GM18505 (cell line): ENCODE measurements around the gene LEPROT.
"Not testable (repeated sequence)": the region's sequence is repeated elsewhere in the genome, so short reads cannot be mapped to it uniquely, and the experiment has no call there.

ENCODE experiments used
- ATAC-seq: cut with Tn5 transposase; IDR thresholded peaks from one replicate; pipeline ENCODE4 v1.9.1; 2021; ENCODE audit not compliant: unreplicated experiment
- POLR2A ChIP-seq: IDR thresholded peaks from 4 replicates; pipeline ENCODE4 v1.6.1; 2011; ENCODE audit warnings: borderline replicate concordance; ENCODE audit not compliant: insufficient read depth, insufficient read length; ENCODE audit errors: extremely low read depth

The LEPROT gene

DNA sequence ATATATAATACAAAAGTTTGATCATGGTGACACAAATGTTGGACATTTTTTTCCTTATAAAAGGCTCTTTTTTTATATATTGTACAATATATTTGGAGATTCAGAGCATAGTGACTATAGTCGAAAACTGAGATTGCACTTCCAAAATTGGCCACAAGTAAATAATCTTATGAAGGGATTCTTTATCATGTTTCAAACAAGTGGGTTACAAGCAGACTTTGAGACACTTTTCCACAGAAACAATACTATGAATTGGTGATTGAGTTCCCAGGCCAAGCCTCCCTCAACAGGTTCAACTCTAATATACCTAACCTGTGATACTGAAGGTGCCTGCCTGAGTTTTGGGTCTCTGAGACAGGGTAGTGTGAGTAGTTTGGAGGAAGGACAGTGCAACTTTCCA is 13.8 kb downstream of the LEPROT start:
- TF ChIP-seq POLR2A: no peak
- no peak for ATAC-seq

DNA sequence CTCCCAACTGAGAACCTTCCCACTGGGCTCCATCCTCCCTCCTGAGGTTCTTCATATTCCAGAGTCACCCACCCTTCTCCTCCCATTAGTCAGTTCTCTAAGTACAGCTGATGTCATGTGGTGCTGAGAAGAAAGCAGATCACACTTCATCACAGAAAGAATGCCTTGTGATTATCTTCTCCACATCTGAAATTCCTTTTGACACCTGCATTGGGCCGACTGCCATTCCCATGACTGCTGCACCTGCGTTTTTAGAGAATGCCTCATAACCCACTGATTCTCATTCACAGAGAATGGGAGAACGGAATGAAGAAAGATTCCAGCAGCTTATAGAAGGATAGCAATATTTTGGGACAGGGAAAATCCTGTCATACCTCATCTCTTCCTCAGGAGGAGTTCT is 14.3 kb downstream of the LEPROT start:
- ATAC-seq: no peak
- TF ChIP-seq POLR2A: no peak

DNA sequence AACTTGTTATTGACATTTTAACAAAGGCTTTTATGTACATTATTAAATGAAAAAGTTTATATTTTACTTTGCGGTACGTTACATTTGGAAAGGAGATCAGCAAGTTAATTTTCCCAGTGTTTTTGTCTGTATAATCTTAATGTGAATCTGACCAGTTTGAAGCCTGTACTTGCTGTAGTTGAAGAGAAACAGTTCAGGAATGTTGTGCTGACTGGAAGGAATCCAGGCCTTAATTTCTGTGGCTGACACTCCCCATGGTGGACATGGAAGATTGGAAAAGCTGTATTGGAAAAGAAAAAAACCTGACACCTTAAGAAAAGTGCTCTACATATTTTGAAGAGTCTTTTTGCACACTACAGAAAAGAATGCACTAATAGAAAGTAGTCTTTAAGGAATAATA is 15.5 kb downstream of the LEPROT start:
- ATAC-seq: no peak
- no peak for TF ChIP-seq POLR2A

DNA sequence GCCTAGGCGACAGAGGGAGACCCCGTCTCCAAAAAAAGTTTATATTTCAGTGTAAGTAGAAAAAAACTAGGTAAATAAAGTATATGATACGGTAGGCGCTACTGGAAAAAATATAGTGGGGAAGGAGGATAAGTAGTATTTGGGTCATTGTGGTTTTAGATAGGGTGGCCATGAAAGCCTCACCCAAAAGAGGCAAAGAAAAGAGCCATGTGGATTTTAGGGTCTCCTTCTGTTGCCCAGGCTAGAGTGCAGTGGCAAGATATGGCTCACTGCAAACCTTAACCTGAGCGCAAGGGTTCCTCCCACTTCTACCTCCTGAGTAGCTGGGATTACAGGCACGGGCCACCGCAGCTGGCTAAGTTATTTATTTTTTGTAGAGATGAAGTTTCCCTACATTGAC is 17.1 kb downstream of the LEPROT start:
- TF ChIP-seq POLR2A: no peak
- no peak for ATAC-seq

DNA sequence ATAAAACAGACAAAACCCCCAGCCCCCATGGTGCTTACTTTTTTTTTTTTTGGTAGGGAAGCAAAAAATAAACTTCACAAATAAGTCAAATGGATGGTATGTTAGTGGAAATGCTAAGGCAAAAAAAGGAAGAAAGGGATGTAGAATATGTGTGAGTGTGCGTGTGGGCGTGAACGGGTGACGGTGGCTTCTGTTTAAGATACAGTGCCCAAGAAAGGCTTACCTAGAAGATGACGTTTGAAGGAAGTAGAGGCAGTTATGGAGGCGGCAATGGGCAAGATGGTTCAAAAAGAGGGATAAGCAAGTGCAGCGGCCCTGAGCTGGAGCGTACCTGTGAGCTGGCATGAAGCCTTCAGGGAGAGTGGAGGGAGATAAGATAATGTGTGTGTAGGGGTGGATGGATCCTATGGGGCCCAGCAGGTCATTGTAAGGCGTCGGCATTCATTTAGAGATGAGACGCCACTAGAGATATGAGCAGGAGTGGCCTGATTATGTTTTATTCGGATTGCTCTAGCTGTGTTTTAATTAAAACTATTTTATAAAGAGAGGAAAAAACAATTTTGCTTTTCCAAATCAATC is 19.9 kb downstream of the LEPROT start:
- no peak for ATAC-seq
- no peak for TF ChIP-seq POLR2A

DNA sequence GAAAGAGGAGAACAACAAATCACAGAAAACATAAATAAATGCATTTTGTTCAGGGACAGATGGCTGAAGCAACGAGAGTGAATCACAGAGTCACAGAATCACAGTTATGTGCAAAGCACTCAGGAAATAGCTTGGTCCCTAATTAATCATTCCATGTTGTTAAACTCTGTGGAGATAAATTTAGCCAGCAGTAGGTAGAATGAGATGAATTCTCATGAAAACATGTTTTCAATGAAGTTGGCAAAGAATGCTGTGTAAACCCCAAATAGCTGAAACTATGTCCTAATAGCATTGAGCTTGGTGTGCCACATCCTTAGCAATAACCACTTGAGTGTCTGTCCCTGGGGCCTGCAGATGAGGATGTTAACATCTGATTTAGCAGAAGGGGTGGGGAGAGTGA is 20.4 kb downstream of the LEPROT start:
- ATAC-seq: no peak
- TF ChIP-seq POLR2A: no peak

DNA sequence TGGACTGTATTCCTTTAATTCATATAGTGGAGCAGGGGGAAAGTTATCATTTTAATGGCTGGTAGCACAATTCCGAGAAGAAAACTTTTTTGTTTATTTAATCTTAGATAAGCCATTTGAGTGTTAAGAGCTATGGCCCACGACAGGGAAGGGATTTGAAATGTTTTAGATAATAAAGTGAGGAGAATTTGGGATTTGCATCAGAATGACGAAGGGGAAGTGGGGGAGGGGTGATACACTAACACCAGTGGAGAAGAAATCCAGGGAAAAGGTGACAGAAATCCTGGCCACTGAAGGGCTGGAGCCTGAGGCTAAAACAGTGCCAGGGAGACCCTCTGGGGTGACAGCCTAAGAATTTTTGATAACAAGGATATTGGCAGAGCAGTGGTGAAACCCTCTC is 21.0 kb downstream of the LEPROT start:
- no peak for ATAC-seq
- TF ChIP-seq POLR2A: no peak

DNA sequence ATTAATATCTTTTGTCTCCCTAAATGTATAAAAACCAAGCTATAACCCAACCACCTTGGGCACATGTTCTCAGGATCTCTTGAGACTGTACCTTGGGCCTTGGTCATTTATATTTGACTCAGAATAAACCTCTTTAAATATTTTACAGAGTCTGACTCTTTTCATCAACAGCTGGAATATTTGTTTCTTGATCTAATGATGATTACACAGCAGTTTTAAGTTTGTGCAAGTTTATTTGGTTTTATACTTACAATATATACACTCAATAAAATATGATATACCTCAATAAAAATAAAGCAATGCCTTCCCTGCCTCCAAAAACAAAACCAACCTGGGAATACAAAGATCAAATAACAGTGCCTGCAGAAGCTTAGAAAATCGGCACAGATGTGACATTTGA is 22.0 kb downstream of the LEPROT start:
- TF ChIP-seq POLR2A: no peak
- ATAC-seq: no peak

DNA sequence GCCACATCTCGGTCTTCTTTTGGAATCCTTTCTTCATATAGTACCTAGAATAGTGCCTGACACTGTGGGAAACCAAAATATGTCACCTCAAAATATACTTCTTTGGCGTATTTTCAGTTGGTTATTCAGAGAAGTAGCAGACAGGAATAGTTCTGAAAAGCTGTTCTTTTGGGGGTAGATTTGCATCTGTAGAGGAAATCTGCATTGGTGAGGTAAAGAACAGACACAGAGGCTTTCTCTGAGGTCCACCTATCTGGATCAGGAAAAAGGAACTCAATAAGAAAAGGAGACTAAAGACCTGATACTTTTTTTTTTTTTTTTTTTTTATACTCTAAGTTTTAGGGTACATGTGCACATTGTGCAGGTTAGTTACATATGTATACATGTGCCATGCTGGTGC is 23.2 kb downstream of the LEPROT start:
- ATAC-seq: no peak

DNA sequence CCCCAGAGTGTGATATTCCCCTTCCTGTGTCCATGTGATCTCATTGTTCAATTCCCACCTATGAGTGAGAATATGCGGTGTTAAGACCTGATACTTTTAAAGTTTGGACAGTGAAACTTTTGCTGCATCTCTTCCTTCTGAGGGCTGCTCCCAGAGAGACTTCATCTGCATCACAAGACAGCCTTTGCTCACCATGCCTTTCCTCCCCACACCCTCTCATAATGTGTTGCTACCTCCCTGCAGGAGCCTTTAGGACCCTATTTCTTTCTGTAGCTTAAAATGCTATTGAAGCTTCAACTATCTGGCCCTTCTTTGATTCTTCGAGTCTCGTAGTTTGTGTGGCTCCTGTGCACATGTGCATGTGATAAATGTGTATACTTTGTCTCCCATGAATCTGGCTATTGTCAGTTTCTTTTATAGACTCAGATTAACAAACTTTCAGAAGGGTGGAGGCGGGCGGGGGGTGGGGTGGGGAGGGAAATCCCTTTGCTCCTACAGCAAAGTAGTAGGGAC is 23.7 kb downstream of the LEPROT start:
- TF ChIP-seq POLR2A: no peak
- no peak for ATAC-seq

More for the DNA sequence above, 23.2 kb downstream of the LEPROT start:
- no peak for TF ChIP-seq POLR2A

DNA sequence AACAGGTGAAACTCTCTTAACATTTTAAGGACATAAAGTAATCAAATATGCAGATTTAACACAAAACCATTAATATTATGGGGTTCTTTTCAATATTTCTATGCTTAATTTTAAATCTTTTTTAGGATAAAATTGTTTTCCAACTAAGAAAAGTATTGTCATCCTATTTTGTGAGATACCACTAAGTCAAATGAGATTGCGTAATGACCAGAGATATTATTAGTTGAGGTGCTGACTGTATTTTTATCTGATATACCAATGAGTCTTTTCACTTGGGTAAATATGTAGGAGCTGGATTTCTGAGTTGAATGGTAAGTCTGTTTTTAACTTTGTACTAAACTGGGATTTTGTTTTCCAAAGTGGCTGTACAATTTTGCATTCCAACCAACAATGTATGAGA is 25.4 kb downstream of the LEPROT start:
- TF ChIP-seq POLR2A: no peak
- no peak for ATAC-seq

DNA sequence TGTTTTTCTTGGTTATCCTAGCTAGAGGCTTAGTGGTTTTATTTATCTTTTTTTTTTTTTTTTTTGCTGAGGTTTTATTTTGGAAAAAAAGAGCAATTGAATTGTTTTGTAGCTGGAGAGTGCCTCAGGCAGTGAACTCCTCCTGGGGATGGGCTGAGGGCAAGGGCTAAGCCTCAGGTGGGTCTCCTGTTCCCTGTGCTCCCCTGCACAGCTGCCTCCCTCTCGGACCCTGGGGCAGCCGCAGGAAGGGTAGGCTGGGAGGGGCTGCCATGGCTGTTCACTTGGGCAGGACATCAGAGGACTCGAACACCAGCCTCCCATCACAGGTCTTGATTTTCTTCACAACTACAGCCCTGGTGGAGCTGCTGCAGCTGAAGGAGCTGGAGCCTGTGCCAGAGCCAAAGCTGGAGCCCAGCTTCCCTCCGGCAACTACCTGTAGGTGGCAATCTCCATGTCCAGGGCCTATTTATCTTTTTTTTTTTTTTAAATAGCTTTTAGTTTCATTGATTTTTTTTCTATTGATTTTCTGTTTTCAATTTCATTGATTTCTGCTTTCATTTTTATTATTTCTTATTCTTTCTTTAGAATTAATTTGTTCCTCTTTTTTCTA is 28.9 kb downstream of the LEPROT start:
- no peak for ATAC-seq

DNA sequence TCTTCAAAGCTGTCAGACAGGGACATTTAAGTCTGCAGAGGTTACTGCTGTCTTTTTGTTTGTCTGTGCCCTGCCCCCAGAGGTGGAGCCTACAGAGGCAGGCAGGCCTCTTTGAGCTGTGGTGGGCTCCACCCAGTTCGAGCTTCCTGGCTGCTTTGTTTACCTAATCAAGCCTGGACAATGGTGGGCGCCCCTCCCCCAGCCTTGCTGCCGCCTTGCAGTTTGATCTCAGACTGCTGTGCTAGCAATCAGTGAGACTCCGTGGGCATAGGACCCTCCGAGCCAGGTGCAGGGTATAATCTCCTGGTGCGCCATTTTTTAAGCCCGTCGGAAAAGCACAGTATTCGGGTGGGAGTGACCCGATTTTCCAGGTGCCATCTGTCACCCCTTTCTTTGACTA is 35.2 kb downstream of the LEPROT start:
- ATAC-seq: not testable (repeated sequence)

More for the DNA sequence above, 28.9 kb downstream of the LEPROT start:
- TF ChIP-seq POLR2A: no peak

DNA sequence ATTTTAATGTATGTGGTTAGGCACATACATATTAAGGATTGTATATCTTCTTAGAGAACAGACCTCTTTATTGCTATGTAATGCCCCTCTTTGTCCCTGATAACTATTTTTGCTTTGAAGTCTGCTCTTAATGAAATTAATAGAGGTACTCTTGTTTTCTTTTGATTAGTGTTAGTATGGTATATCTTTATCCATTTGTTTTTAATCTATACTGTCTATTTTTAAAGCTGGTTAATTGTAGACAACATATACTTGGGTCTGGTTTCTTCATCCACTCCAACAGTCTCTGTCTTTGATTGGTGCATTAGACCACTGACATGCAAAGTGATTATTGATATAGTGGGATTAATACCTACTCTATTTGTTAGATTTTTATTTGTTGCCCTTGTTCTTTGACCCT is 36.0 kb downstream of the LEPROT start:
- TF ChIP-seq POLR2A: no peak

DNA sequence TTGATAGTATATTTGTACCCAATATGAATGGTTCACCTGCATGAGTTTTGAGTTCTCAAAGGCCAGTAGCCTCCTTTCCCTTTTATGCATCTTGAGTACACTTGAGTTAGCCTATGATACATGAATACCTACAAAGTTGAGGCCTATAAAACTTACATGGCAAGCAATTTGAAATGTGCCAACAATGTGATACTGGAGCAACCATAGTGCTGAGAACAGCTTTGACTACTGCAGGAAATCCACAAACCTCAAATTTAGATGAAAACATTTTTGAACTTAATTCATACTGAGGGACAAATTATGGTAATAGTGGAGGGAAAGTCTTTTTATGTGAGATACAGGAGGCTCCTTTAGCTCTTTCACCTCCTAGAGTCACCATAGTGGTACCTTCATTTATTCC is 37.4 kb downstream of the LEPROT start:
- no peak for ATAC-seq
- TF ChIP-seq POLR2A: no peak

More for the DNA sequence above, 36.0 kb downstream of the LEPROT start:
- ATAC-seq: no peak
